PC-9 (cell line): ENCODE data around the gene PDE11A.

ENCODE experiments used
- EZH2 ChIP-seq: fragments of 200-600 bp; sonication (generic); IDR thresholded peaks from 2 replicates; pipeline ENCODE4 v1.8.0; 2017; ENCODE audit warnings: antibody characterized with exemption, low read depth
- TF ChIP-seq, protein P1 (sequence below): fragments of 200-600 bp; sonication (generic); conservative IDR thresholded peaks from 2 replicates; pipeline ENCODE4 v1.6.1; 2017; ENCODE audit warnings: mixed run types, antibody characterized with exemption, mild to moderate bottlenecking, moderate library complexity

DNA sequence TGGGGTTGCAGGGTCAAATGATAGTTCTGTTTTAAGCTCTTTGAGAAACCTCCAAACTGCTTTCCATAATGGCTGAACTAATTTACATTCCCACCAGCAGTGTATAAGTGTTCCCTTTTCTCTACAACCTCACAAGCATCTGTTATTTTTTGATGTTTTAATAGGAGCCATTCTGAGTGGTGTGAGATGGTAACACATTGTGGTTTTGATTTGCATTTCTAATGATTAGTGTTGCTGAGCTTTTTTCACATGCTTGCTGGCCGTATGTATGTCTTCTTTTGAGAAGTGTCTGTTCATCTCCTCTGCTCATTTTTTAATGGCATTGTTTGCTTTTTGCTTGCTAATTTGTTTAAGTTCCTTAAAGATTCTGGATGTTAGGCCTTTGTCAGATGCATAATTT lies 107.7 kb downstream of the PDE11A start:
- TF ChIP-seq, protein P1, sequence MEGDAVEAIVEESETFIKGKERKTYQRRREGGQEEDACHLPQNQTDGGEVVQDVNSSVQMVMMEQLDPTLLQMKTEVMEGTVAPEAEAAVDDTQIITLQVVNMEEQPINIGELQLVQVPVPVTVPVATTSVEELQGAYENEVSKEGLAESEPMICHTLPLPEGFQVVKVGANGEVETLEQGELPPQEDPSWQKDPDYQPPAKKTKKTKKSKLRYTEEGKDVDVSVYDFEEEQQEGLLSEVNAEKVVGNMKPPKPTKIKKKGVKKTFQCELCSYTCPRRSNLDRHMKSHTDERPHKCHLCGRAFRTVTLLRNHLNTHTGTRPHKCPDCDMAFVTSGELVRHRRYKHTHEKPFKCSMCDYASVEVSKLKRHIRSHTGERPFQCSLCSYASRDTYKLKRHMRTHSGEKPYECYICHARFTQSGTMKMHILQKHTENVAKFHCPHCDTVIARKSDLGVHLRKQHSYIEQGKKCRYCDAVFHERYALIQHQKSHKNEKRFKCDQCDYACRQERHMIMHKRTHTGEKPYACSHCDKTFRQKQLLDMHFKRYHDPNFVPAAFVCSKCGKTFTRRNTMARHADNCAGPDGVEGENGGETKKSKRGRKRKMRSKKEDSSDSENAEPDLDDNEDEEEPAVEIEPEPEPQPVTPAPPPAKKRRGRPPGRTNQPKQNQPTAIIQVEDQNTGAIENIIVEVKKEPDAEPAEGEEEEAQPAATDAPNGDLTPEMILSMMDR: no peak
- TF ChIP-seq EZH2: no peak
